Psoas muscle (tissue), 8 donors: ENCODE measurements around the gene SPEG. TPM values are rescaled to one million over a fixed set of nuclear protein-coding genes. Genes with fewer than 3 reads are reported as not detected.

Experiments
- ATAC-seq, 4 donors: fragments of 200-7000 bp; cut with Tn5 transposase; one replicate each; pipeline ENCODE4 v1.9.1; 2020; ENCODE audit warnings: moderate library complexity in 3 of 4, mild to moderate bottlenecking in 2 of 4
- DNase-seq, 2 donors: peaks; one replicate each; pipeline ENCODE4 v3.0.0-alpha.2; 2020
- H3K27ac ChIP-seq: fragments of 200-600 bp; one replicate; pipeline ENCODE4 v1.8.0; 2022
- H3K27me3 ChIP-seq, 3 donors: fragments of 200-600 bp in 1 of 3; one replicate each; pipeline versions ENCODE4 v1.6.1 to v1.8.0; 2013 to 2022; ENCODE audit warnings: low read length in 2 of 3, mild to moderate bottlenecking in 2 of 3, moderate library complexity in 1 of 3; ENCODE audit not compliant: insufficient read depth in 3 of 3
- H3K36me3 ChIP-seq, 2 donors: fragments of 200-600 bp in 1 of 2; one replicate each; pipeline versions ENCODE4 v1.6.1 to v1.8.0; 2013 to 2022; ENCODE audit warnings: low read depth in 1 of 2, mild to moderate bottlenecking in 1 of 2, moderate library complexity in 1 of 2; ENCODE audit not compliant: insufficient read depth in 1 of 2
- H3K4me1 ChIP-seq: fragments of 200-600 bp; one replicate; pipeline ENCODE4 v1.8.0; 2022
- H3K4me3 ChIP-seq: fragments of 200-600 bp; one replicate; pipeline ENCODE4 v1.8.0; 2022; ENCODE audit warnings: mild to moderate bottlenecking
- H3K9me3 ChIP-seq: fragments of 200-600 bp; one replicate; pipeline ENCODE4 v1.8.0; 2022
- WGBS, 3 donors: extraction: QIAGEN DNeasy Blood & Tissue Kit; methylation state at CpG; one replicate each; pipeline versions ENCODE4 v1.1.6 to v1.1.7; 2013; 5-methylcytosine and 5-hydroxymethylcytosine counted together
- intact Hi-C, 2 donors: fragments of 100-400 bp; cut with DNase I; formaldehyde crosslinking; loops; one replicate each; pipeline versions ENCODE4 v1.11.0 to v1.14.2; 2022
- polyA plus RNA-seq, 3 donors: library from polyadenylated mRNA; stranded (reverse); fragments of 200-250 nt; gene quantifications; one replicate each; pipeline ENCODE4 v1.2.3, GENCODE V29; 2013
- total RNA-seq, 4 donors: library from RNA; stranded (reverse); fragmentation: NEBNext Ultra II Directional in 2 of 4; extraction: Animal tissue kit (Norgen Biotek cat#: 25700) in 2 of 4; gene quantifications; one replicate each; pipeline versions ENCODE4 v1.2.1 to v1.2.4, GENCODE V29; 2021 to 2023
- TF ChIP-seq, protein P1 (sequence below): fragments of 200-600 bp; IDR thresholded peaks from one replicate; pipeline ENCODE4 v1.8.0; 2022; ENCODE audit warnings: antibody characterized with exemption
- donor health status: healthy with polysubstance abuse.
- donor health status: DM: no; HTN: no; CAD: no; lungs with moderate emphysema.
- donor health status: Bipolar disorder and iron deficiency.
- donor health status: healthy.
- donor health status: DM: yes; HTN: yes; CAD: no.
- donor health status: DM: no; HTN: no; CAD: no.
- donor health status: DM: no; HTN: no; CAD: no.
- donor health status: DM: yes; HTN: yes; CAD: no.

The SPEG gene
- total and polyA plus RNA-seq, 7 donors, result 34.8 to 419 (median 239) TPM

GRCh38 chr2:219420687-219421086 is 14.0 kb upstream of the SPEG start:
- intact Hi-C loops, result no loop called here
- no peak for DNase-seq

DNA sequence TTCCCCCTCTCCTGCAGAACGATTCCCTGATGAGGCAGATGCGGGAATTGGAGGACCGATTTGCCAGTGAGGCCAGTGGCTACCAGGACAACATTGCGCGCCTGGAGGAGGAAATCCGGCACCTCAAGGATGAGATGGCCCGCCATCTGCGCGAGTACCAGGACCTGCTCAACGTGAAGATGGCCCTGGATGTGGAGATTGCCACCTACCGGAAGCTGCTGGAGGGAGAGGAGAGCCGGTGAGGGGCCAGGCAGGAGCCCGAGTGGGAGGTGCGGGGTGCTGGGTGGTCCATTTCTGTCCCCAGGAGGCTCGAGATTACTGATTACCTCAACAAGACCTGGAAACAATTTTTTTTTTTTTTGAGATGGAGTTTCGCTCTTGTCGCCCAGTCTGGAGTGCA is 13.3 kb upstream of the SPEG start:
- ATAC-seq (no peak), DNase-seq (no peak)
- peak overlapping the region; percentile 93 for H3K4me3 ChIP-seq
- WGBS, 3 donors, result 33 to 55% (median 39%) methylated on average over 16 to 17 of the region's 17 CpGs
- no peaks in the 10 kb centered on the region for H3K9me3 ChIP-seq
- H3K27me3 ChIP-seq, result no peaks in the 10 kb centered on the region
- H3K4me1 ChIP-seq, result peaks cover 13% of the 10 kb centered on the region
- peak overlapping the region; percentile 99 for H3K27ac ChIP-seq
- peaks cover 0 to 74% of the 10 kb centered on the region in 2 donors for H3K36me3 ChIP-seq
- TF ChIP-seq, protein P1, sequence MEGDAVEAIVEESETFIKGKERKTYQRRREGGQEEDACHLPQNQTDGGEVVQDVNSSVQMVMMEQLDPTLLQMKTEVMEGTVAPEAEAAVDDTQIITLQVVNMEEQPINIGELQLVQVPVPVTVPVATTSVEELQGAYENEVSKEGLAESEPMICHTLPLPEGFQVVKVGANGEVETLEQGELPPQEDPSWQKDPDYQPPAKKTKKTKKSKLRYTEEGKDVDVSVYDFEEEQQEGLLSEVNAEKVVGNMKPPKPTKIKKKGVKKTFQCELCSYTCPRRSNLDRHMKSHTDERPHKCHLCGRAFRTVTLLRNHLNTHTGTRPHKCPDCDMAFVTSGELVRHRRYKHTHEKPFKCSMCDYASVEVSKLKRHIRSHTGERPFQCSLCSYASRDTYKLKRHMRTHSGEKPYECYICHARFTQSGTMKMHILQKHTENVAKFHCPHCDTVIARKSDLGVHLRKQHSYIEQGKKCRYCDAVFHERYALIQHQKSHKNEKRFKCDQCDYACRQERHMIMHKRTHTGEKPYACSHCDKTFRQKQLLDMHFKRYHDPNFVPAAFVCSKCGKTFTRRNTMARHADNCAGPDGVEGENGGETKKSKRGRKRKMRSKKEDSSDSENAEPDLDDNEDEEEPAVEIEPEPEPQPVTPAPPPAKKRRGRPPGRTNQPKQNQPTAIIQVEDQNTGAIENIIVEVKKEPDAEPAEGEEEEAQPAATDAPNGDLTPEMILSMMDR, result no peak
- intact Hi-C loops, result no loop called here

More at GRCh38 chr2:219420687-219421086, 14.0 kb upstream of the SPEG start:
- WGBS, 3 donors, result 32 to 48% (median 35%) methylated on average over 8 of the region's 8 CpGs
- peak overlapping the region; percentile 93 for H3K4me3 ChIP-seq
- no peak for ATAC-seq
- no peaks in the 10 kb centered on the region for H3K27me3 ChIP-seq
- TF ChIP-seq, protein P1, result no peak
- peaks cover 19% of the 10 kb centered on the region for H3K4me1 ChIP-seq
- H3K9me3 ChIP-seq, result no peaks in the 10 kb centered on the region
- H3K36me3 ChIP-seq, result peaks cover 0 to 67% of the 10 kb centered on the region in 2 donors
- peak overlapping the region; percentile 99 for H3K27ac ChIP-seq

GRCh38 chr2:219422952-219423534 is 11.6 kb upstream of the SPEG start:
- WGBS, 3 donors, result 36 to 42% (median 36%) methylated on average over 8 of the region's 8 CpGs
- no peak for ATAC-seq
- peak overlapping the region; percentile 93 for H3K4me3 ChIP-seq
- H3K4me1 ChIP-seq, result no peaks in the 10 kb centered on the region
- peak; percentile 19 to 66 for DNase-seq
- no peaks in the 10 kb centered on the region for H3K9me3 ChIP-seq
- H3K27me3 ChIP-seq, result no peaks in the 10 kb centered on the region
- TF ChIP-seq, protein P1, result no peak
- peak overlapping the region; percentile 99 for H3K27ac ChIP-seq
- H3K36me3 ChIP-seq, result peaks cover 0 to 84% of the 10 kb centered on the region in 2 donors
- intact Hi-C loops, result no loop called here

GRCh38 chr2:219423652-219424377 is 10.8 kb upstream of the SPEG start:
- no peaks in the 10 kb centered on the region for H3K4me1 ChIP-seq
- H3K27me3 ChIP-seq, result no peaks in the 10 kb centered on the region
- 29 to 50% (median 40%) methylated on average over 13 to 14 of the region's 14 CpGs for WGBS, 3 donors
- intact Hi-C loops, result no loop called here
- H3K9me3 ChIP-seq, result no peaks in the 10 kb centered on the region
- ATAC-seq (no peak), DNase-seq (peak in 1 of 2 donors; percentile 61)
- H3K4me3 ChIP-seq, result peak overlapping the region; percentile 93
- peak overlapping the region; percentile 99 for H3K27ac ChIP-seq
- H3K36me3 ChIP-seq, result peaks cover 0 to 84% of the 10 kb centered on the region in 2 donors
- TF ChIP-seq, protein P1, result no peak
